ENCODE results near the gene DENND5A.
"Not testable (repeated sequence)": the region's sequence is repeated elsewhere in the genome, so short reads cannot be mapped to it uniquely, and the experiment has no call there.

The DENND5A gene

DNA sequence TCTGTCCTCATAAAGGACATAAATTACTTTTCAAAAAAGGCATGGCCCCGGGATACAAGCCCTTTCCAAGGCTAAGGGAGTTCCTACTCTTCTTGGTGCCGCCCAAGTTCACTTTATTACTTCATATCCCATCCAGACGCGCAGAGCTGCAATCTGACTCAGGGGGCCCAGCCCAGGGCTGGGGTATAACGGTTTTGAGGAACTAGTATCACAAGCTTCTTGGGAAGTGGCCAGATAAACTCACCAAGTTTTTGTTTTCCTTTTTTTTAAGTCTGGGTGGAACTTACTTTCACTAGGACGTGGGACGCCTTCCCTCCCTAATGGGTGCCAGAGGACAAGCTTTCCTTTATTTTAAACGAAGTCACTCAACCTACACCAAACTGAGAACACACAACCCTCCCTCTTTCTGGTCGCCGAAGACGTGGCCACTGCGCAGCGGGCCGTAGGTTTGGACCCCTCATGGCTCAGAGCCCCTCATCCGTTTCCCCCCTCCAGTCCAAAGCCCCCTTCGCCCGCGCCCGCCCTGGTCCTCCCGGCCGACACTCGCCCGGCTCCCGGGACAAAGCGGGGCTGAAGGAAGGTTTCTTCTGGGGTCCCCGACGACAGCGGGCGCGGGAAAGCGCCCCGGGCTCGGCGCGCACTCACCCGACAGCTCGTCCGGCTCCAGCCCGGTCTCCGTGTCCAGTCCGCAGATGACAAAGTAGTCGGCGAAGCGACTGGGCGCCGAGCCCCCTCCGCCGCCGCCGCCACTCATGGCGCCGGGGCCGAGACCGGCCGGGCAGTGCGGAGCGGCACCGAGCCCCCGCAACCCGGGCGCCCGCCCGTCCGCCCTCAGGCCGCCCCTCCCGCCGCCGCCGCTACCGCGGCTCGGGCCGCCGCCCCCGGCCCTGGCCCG lies 587 bp downstream of the DENND5A start:
- DNase-seq = peak; percentile 54

GRCh38 chr11:9263840-9264315 lies 1.3 kb downstream of the DENND5A start:
- no peak for DNase-seq

DNA sequence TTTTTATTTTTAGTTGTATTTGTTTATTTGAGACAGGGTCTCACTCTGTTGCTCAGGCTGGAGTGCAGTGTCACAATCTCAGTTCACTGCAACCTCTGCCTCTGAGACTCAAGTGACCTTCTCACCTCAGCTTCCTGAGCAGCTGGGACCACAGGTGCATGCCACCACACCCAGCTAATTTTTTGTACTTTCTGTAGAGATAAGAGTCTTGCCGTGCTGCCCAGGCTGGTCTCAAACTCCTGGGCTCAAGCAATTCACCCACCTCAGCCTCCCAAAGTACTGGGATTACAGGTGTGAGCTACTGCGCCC lies 4.4 kb downstream of the DENND5A start:
- DNase-seq = not testable (repeated sequence)

GRCh38 chr11:9259981-9260837 lies 4.9 kb downstream of the DENND5A start:
- no peak for DNase-seq

DNA sequence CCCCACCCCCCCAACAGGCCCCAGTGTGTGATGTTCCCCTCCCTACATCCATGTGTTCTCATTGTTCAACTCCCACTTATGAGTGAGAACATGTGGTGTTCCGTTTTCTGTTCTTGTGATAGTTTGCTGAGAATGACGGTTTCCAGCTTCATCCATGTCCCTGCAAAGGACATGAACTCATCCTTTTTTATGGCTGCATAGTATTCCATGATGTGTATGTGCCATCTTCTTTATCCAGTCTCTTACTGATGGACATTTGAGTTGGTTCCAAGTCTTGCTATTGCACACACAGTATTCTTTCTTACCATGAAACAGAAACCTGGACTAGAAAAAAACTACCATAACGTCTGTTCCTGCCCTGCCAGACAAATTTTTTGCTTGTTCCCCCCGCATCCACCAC lies 6.9 kb downstream of the DENND5A start:
- not testable (repeated sequence) for DNase-seq

DNA sequence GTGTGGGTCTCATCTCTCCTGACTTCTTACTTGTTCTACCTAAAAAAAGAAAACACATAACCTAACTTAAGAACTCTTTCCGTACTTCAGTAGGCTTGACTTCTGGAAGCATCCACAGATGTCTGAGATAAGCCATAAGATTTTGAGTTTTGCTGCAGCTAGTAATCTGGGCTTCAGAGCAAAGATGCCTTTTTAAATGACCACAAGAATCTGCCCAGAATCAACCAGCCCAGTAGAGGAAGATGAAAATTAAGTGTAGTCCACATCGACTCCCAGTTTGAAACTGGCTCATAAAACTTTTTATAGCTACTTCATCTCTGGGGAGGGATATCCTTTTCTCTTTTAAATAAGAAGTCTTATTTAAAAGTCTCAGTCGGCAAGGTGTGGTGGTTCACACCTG lies 10.7 kb downstream of the DENND5A start:
- DNase-seq = no peak

DNA sequence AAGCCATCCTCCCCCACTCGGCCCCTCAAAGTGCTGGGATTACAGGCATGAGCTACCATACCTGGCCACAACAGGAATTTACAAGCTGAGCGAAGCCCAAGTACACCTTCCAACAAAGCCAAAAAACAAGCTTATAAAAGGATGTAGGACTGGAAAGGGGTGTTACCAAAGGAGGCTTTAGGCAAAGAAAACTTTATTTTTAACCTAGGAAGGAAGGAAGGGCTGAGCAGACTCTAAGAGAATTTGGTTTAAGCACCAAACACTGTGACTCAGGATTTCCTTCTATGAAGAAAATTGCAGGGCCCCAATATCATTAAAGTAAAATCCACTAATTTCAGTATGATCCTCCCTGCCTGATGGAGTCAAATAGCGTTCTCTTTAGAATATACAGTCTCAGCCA lies 12.1 kb downstream of the DENND5A start:
- DNase-seq = no peak

DNA sequence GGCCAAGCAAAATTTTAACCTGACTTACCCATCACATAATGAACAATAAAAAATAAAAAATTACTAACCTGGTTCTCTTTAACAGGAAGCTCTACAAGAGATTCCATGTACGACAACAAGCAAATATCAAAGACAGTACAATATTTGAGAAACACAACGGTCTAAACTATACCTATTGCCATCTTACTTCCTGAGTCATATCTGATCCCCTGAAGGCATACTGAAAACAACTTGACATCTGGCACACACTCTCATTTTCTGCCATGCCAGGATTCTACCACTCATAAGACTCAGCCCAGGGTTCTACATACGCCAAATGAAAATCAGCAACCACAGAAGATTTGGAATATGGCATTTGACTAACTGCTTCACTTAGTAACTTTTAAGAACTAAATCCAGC lies 13.8 kb downstream of the DENND5A start:
- no peak for DNase-seq

DNA sequence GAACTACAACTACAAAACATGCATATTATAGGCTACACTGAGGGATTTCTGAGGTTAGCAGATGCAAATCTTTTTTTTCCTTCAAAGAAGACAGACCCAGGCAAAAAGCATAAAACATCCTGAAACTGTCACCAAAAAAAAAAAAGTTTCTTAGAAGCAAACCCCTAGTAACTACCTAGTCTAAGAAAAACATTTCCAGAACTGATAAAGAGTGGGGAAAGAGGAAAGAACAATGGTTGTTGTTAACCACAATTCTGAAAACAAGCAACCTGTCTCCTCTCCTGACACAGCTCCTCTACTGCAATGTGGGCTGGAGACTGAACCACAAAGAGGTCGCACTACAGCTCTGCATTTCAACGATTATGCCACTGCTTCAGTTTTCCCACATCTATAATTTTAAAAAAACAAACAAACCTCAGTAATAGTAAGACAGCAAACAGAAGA lies 15.0 kb downstream of the DENND5A start:
- DNase-seq = no peak

- DNase-seq = no peak
Measured at GRCh38 chr11:9249252-9249651, 15.9 kb downstream of the DENND5A start.

DNA sequence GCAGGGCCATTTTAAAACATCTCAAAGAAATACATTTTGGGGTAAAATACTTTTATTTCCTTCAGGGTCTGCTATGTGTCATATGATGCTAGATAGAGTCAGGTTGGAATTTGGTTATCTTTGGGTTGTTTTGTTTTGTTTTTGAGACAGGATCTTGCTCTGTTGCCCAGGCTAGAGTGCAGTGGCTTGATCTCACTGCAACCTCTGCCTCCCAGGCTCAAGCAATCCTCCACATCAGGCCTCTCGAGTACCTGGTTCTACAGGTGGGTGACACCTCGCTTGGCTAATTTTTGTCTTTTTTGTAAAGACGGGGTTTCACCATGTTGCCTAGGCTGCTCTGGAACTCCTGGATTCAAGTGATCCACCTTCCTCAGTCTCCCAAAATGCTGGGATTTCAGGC lies 17.3 kb downstream of the DENND5A start:
- DNase-seq = no peak

- DNase-seq = not testable (repeated sequence)
Measured at GRCh38 chr11:9236242-9236641, 28.9 kb downstream of the DENND5A start.

DNA sequence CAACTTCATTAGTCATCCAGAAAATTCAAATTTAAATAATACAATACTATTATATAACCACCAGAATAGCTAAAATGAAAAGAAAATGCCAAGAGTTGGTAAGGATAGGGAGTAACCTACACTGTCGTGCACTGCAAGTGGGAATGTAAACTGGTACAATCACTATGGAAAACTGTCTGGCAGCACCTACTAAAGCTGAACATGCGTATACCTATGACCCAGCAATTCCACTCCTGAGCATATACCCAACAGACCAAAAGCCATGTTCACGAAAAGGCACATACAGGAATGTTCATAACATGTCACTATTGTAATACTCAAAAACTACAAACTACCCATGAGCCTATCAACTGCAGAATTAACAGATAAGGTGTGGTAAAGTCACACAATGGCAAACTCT lies 32.7 kb downstream of the DENND5A start:
- no peak for DNase-seq

DNA sequence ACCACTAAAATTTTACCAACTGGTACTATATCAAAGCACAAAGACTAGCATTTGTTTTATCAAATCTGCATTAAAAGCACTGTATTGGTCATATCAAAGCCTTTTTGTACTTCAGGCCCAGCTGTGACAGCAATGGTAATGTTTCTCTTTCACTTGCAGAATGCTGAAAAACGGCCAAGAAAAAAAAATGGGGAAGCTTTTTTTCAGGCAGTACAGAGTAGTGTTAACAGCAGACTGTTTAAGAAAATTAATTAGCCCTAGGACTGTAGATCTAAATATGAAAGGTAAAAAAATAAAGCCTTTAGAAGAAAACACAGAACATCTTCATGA lies 33.3 kb downstream of the DENND5A start:
- no peak for DNase-seq

DNA sequence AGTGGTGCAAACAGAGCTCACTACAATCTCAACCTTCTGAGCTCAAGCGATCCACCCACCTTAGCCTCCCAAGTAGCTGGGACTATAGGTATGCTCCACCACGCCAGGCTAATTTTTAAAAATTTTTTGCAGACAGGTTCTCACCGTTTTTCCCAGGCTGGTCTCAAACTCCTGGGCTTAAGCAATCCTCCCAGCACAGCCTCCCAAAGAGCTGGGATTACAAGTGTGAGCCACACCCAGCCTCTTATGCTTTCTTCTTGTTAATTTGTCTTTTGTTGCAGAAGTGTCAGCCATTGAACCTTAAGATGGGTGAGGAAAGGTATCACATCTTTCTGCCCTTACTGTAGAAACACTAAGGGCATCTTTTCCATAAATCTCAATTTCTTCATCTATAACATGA lies 34.9 kb downstream of the DENND5A start:
- DNase-seq = no peak

- DNase-seq = no peak
Measured at GRCh38 chr11:9228091-9228490, 37.1 kb downstream of the DENND5A start.

DNA sequence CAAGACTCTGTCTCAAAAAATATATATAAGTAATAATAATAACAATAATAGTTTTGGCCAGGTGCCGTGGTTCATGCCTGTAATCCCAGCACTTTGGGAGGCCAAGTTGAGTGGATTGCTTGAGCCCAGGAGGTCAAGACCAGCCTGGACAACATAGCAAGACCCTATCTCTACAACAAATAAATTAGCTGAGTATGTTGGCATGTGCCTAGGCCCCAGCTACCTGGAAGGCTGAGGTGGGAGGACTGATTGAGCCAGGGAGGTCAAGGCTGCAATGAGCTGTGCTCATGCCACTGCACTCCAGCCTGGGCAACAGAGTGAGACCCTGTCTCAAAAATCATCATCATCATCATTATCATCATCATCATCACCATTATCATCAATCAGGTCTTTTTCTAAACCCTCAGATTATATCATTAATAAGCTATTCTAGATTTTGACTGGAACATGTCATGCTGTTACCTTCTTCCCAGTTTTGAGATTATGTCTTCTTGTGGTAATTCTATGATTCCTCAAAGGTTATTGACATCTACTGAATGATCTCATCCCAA lies 39.3 kb downstream of the DENND5A start:
- no peak for DNase-seq

DNA sequence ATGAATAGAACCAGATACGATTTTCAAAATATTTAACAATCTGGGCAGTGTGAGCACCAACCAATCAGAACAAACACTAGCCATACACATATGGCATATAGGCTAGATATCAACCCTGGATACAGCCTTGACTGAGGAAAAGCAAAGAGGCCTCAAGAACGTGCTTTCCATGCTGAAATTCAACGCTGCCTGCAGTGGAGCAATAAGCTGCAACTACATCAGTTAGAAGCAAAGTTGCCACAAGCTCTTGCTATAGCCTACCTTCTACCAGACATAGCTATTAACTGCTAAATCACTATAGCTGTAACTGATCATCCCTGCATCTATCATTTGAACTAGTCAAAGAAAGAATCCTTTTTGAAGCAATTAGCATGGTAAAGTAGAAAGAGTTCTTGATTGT lies 42.5 kb downstream of the DENND5A start:
- DNase-seq = no peak

GRCh38 chr11:9220853-9221252 lies 44.3 kb downstream of the DENND5A start:
- DNase-seq = not testable (repeated sequence)

DNA sequence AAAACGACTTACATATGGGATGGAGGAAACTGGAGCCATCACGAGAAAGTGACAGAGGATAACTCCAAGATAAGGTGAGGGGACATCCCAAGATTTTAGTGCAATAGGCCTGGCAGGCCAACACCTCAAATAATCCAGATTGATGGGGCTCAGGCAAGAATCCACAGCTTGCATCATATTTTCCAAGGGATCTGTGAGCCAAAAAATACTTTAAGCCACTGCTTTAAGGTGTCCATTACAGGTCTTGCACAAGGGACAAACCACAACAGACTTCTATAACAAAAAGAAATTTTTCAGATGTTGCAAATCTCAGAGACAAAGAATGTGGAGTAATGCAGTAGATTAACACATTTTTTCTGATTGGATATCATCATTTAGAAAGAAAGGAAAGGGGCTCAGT lies 45.6 kb downstream of the DENND5A start:
- DNase-seq = no peak

GRCh38 chr11:9219115-9219514 lies 46.0 kb downstream of the DENND5A start:
- DNase-seq = no peak

GRCh38 chr11:9214765-9215164 lies 50.4 kb downstream of the DENND5A start:
- no peak for DNase-seq

DNA sequence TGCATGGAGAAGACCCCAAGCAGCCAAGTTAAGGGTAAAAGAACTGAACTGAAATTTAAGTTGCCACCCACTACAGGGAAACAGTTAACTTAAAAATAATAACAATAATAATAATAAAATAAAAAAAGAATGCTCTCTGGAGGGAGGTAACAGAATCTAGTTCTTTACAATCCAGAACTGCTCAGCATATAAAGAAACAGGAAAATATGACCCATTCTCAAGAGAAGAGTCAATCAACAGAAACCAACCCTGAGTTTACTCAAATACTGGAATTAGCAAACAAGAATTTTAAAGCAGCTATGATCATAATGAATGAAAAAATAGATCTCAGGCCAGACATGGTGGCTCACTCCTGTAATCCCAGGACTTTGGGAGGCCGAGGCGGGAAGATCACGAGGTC lies 53.8 kb downstream of the DENND5A start:
- DNase-seq = no peak

- DNase-seq = no peak
Measured at GRCh38 chr11:9210922-9211320, 54.2 kb downstream of the DENND5A start.
